Measurements from ENCODE around the gene TSC22D3.
"Not testable (repeated sequence)": the region's sequence is repeated elsewhere in the genome, so short reads cannot be mapped to it uniquely, and the experiment has no call there.

TSC22D3 gene

GRCh38 chrX:107710617-107711391 is 64.8 kb downstream of the TSC22D3 start:
- no peak for DNase-seq

- DNase-seq = no peak
These were observed 66.3 kb downstream of the TSC22D3 start for GRCh38 chrX:107709266-107709806.

GRCh38 chrX:107708762-107709161 is 66.8 kb downstream of the TSC22D3 start:
- DNase-seq = no peak

GRCh38 chrX:107707866-107708265 is 67.7 kb downstream of the TSC22D3 start:
- no peak for DNase-seq

GRCh38 chrX:107706309-107706708 is 69.3 kb downstream of the TSC22D3 start:
- no peak for DNase-seq

GRCh38 chrX:107704587-107704986 is 71.0 kb downstream of the TSC22D3 start:
- DNase-seq = no peak

GRCh38 chrX:107704181-107704580 is 71.4 kb downstream of the TSC22D3 start:
- DNase-seq = no peak

GRCh38 chrX:107701493-107702121 is 74.0 kb downstream of the TSC22D3 start:
- DNase-seq = no peak

GRCh38 chrX:107700790-107701189 is 74.8 kb downstream of the TSC22D3 start:
- no peak for DNase-seq

- no peak for DNase-seq
These were observed 75.2 kb downstream of the TSC22D3 start for GRCh38 chrX:107700317-107700774.

- DNase-seq = no peak
These were observed 76.0 kb downstream of the TSC22D3 start for GRCh38 chrX:107699616-107700015.

GRCh38 chrX:107691024-107691448 is 84.6 kb downstream of the TSC22D3 start:
- DNase-seq = no peak

- no peak for DNase-seq
These were observed 88.1 kb downstream of the TSC22D3 start for GRCh38 chrX:107687445-107687844.

- DNase-seq = no peak
These were observed 88.8 kb downstream of the TSC22D3 start for GRCh38 chrX:107686792-107687191.

GRCh38 chrX:107686026-107686425 is 89.6 kb downstream of the TSC22D3 start:
- DNase-seq = no peak

- not testable (repeated sequence) for DNase-seq
These were observed 90.0 kb downstream of the TSC22D3 start for GRCh38 chrX:107685586-107685985.

- no peak for DNase-seq
These were observed 90.6 kb downstream of the TSC22D3 start for GRCh38 chrX:107684956-107685385.

- DNase-seq = no peak
These were observed 91.7 kb downstream of the TSC22D3 start for GRCh38 chrX:107683931-107684330.

- no peak for DNase-seq
These were observed 92.3 kb downstream of the TSC22D3 start for GRCh38 chrX:107683124-107683895.

- DNase-seq = no peak
These were observed 93.3 kb downstream of the TSC22D3 start for GRCh38 chrX:107682256-107682655.

- peak; percentile 54 to 56 for DNase-seq
These were observed 96.4 kb downstream of the TSC22D3 start for GRCh38 chrX:107678957-107679740.

GRCh38 chrX:107677909-107678308 is 97.7 kb downstream of the TSC22D3 start:
- no peak for DNase-seq

Measured in activated CD4-positive, alpha-beta T cell treated with anti-CD3 and anti-CD28 coated beads, Interleukin-2, amount 50 U/mL, for 4 hours (primary cell).